Stimulated activated CD4-positive, alpha-beta T cell treated with anti-CD3 and anti-CD28 coated beads, TNF-alpha, amount 100 ng/mL, for 1 hour (primary cell): Measurements from ENCODE around the gene ACTC1.

Experiments
- DNase-seq, 3 donors: peaks; one replicate each; pipeline ENCODE4 v3.0.0-alpha.2; 2020; ENCODE audit warnings: low read depth in 3 of 3, low spot score in 1 of 3

ACTC1 gene

DNA sequence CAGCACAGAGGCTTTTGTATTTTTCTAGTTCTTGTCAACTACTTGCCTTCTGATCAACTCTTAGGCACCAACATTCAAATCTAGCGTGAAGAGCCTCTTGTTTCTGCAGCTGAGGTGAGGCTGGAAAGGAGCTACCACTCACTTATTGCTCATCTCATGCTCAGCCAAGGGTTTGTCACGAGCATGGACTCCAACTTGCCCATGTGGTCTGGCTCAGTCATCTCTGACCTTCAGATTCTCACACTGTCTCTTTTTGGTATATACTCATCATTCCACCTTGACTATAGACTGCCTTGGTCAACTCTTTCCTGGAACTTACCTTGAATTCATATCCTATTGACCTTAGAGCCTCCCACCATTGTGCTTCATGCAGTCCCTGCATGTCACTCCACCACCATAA lies 35.4 kb downstream of the ACTC1 start:
- DNase-seq = no peak

DNA sequence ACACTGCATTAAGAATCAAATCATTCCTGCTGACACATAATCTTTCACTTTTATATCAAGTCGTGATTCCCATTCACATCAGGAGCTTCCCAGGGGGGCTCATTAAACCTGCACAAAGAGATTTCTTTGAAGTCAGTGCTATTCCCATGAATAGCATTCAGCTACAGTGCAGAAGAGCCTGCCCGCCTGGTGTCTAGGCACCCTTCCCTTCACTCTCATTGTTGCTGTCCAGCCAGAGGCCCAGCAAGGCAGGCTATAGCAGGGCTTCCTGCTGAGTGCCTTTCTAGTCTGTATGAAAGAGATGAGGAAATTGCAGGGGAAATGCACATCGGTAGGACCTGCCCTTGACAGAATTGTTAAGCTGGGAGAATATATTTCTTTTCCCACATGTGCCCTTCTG lies 36.0 kb downstream of the ACTC1 start:
- DNase-seq = no peak

- no peak for DNase-seq
Observed at GRCh38 chr15:34757262-34757661, 38.1 kb downstream of the ACTC1 start.

- no peak for DNase-seq
Observed at GRCh38 chr15:34755419-34755773, 40.0 kb downstream of the ACTC1 start.

DNA sequence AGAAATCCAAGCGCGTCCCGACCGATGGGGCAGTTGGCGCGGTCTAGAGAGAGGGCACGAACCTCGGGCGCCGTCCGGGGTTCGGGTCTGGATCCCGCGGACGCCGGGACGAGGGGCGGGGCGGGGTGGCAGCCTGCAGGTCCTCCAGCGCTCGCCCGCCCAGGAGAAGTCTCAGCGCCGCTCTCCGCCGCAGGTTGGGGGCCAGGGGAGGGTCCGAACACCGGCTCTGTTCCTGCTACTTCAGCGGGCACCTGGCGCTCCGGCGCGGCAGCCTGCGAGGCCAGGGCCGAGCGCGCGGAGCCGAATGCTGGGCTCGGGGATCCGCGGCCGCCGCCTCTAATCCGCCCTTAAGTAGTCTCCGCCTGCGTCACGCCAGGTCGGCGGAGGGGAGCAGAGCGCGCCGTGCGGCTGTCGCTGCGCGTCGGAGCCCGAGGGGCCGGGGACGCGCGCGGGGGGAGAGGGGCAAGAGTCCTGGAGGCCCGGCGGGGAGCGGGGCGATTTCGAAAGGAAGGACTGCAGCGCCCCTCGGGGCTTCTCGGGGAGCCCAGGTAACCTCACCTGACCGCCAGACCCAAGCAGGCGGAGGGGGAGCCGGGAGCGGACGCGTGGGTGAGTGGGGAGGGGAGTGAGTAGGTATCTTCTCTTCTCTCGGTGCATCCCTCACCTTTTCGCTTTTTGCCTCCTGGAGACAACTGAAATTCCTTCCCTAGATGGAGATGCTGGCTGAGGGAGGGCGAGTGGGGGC lies 40.5 kb downstream of the ACTC1 start, which contains the start of gene GJD2:
Gene GJD2 (minus strand): TSS at position 325 of the 745 bp plus-strand sequence. CDS start 510 bp downstream, outside the sequence.
- DNase-seq = no peak

DNA sequence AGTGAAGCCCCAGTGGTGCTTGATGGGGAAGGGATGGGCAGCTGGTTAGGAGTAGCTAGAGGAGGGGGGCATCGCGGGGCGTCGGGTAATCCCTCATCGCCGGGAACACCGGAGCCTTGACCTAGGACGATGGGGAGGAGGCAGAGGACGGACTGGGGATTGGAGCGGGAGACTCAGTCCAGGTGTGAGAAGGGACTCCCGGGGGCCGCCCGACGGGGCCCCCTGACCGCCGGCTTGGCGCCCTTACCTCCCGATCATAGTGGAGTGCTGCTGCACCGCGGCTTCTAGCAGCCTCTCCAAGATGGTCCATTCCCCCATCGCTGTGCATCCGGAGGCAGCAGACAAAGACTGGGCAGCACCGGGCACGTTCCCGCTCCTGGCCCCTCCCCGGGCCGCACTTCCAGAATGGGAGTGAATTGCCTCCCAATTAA lies 41.2 kb downstream of the ACTC1 start:
- DNase-seq = no peak

- no peak for DNase-seq
Observed at GRCh38 chr15:34753236-34753894, 42.0 kb downstream of the ACTC1 start.

DNA sequence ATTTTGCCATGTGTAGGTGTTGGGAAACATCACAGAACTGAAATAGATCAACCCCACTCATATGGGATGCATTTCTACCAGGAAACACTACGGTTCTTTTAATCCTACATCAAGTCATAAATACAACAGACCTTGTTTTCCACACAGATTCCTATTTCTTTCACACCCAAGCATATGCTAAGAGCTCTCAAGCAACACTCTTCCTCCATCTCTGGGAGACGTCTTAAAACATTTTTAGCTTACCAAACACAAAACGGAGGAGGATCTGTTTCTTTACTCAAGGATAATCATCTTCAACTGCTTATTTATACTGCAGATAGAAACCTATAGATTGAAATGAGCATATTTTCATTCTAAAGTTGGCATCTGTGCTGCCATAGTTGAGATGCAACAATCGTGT lies 45.7 kb downstream of the ACTC1 start:
- no peak for DNase-seq
